GM21825 (cell line): ENCODE measurements around the gene MUC3A.
"Not testable (repeated sequence)": the region's sequence is repeated elsewhere in the genome, so short reads cannot be mapped to it uniquely, and the experiment has no call there.

ENCODE experiments used
- ATAC-seq: cut with Tn5 transposase; IDR thresholded peaks from one replicate; pipeline ENCODE4 v1.9.1; 2021; ENCODE audit warnings: mild to moderate bottlenecking, moderate library complexity; ENCODE audit not compliant: unreplicated experiment

The MUC3A gene, protein sequence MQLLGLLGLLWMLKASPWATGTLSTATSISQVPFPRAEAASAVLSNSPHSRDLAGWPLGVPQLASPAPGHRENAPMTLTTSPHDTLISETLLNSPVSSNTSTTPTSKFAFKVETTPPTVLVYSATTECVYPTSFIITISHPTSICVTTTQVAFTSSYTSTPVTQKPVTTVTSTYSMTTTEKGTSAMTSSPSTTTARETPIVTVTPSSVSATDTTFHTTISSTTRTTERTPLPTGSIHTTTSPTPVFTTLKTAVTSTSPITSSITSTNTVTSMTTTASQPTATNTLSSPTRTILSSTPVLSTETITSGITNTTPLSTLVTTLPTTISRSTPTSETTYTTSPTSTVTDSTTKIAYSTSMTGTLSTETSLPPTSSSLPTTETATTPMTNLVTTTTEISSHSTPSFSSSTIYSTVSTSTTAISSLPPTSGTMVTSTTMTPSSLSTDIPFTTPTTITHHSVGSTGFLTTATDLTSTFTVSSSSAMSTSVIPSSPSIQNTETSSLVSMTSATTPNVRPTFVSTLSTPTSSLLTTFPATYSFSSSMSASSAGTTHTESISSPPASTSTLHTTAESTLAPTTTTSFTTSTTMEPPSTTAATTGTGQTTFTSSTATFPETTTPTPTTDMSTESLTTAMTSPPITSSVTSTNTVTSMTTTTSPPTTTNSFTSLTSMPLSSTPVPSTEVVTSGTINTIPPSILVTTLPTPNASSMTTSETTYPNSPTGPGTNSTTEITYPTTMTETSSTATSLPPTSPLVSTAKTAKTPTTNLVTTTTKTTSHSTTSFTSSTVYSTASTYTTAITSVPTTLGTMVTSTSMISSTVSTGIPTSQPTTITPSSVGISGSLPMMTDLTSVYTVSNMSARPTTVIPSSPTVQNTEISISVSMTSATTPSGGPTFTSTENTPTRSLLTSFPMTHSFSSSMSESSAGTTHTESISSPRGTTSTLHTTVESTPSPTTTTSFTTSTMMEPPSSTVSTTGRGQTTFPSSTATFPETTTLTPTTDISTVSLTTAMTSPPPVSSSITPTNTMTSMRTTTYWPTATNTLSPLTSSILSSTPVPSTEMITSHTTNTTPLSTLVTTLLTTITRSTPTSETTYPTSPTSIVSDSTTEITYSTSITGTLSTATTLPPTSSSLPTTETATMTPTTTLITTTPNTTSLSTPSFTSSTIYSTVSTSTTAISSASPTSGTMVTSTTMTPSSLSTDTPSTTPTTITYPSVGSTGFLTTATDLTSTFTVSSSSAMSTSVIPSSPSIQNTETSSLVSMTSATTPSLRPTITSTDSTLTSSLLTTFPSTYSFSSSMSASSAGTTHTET (N-terminal part only)

DNA sequence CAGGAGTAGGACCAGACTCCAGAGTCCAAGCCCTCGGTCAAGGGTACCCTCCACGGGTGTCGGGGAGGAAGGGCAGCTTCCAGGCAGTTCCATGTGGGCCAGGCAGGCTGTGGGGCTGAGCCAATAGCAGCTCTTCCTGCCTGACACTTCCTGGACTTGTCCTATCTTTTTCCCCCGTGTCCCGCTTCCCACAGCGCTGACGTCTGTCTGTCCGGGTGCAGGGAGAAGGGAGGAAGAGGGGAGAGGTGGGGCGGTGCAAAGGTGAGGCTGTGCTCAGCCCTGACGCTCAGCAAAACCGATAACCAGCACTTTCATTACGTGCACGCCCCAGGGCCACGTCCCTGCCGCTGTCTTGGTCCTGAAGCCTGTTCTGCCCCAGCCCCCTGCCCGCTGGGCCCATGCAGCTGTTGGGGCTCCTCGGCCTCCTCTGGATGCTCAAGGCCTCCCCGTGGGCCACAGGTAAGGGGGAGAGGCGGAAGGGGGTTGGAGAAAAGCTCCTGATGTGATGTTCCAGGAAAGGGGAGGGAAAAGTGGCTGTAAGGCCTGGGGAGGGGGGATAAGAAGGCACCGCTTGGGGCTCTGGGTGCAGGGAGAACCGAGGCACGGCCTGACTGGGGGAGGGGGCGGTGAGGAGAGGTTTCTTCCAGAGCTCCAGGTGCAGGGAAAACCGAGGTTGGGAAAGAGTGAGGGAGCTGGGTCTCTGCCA lies at the start of gene MUC3A:
Gene MUC3A (plus strand): TSS at position 308 of the 706 bp plus-strand sequence. CDS start 91 bp downstream, at position 399.
- ATAC-seq: no peak

- ATAC-seq: no peak
Measured at GRCh38 chr7:100900978-100901377, 48.4 kb upstream of the MUC3A start.

DNA sequence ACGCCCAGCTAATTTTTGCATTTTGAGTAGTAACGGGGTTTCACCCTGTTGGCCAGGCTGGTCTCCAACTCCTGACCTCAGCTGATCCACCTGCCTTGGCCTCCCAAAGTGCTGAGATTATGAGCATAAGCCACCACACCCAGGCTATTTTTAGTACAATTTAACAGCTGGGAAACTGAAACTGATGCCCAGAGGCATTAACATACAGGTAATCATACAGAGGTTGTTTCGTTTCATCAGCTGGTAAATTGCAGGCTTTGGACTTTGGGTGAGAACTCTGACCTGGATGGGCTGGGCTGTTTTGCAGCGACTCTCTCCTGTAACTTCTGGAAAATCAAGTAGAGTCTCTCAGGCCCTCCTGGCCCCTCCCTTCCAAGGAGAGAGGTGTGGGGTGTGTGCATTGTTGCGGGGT lies 47.4 kb upstream of the MUC3A start:
- no peak for ATAC-seq

GRCh38 chr7:100902638-100903037 lies 46.7 kb upstream of the MUC3A start:
- no peak for ATAC-seq

DNA sequence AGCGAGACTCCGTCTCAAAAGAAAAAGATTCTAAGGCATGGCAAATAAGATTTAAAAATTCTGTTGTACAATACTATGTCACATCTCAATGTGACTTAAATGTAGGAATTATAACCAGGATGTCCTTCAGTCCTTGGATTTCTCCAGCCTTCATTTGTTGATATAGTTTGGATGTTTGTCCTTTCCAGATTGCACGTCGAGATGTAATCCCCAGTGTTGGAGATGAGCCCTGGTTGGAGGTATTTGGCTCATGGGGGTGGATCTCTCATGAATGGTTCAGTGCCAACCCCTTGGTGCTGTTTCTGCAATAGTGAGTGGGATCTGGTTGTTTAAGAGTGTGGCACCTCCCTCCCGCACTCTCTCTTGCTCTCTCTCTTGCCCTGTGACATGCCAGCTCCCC lies 40.8 kb upstream of the MUC3A start:
- ATAC-seq: no peak

DNA sequence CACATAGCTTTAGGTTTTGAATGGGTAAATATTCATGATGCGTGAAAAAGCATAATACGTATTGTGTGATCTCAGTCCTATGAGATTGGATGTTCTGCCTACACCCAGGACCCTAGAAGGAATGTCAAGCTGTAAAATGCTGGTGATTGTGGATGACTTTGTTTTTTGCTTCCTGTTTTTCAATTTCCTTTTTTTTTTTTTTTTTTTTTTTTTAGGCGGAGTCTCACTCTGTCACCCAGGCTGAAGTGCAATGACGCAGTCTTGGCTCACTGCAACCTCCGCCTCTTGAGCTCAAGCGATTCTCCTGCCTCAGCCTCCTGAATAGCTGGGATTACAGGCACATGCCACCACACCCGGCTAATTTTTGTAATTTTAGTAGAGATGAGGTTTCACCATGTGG lies 38.9 kb upstream of the MUC3A start:
- not testable (repeated sequence) for ATAC-seq

DNA sequence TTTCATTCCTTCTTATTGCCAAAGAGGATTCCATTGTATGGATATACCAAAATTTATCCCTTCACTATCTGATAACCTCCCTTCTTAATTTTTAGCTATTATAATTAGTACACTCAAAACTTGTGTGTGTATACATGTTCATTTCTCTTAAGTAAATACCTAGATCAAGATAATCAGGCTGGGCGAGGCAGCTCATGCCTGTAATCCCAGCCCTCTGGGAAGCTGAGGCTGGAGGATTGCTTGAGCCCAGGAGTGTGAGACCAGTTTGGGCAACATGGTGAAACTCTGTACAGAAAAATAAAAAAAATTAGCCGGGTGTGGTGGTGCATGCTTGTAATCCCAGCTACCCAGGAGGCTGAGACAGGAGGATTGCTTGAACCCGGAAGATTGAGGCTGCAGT lies 37.9 kb upstream of the MUC3A start:
- no peak for ATAC-seq

DNA sequence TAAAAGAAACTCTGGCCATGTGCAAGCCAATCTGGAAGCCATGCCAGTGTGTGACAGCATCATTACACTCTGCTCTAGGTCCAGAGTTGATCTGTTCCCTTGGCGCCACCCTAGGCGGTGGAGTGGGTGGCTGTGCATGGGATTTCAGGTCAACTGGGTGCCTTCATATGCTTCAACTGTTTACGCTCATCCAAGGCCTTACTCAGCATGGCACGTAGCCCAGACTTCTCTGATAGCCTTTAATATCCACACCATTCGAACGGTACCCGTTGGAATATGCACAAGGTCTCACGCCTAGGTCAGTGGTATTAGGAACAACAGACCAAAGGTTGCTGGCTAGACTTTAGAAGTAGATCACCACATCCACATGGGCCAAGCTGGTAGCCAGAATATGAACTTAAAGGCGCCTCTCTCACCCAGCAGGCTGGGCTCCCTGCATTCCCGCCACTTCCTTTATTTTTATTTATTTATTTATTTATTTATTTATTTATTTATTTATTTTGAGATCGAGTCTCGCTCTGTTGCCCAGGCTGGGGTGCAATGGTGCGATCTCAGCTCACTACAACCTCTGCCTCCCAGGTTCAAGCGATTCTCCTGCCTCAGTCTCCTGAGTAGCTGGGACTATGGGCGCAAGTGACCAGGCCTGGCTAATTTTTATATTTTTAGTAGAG lies 35.0 kb upstream of the MUC3A start:
- ATAC-seq: no peak

DNA sequence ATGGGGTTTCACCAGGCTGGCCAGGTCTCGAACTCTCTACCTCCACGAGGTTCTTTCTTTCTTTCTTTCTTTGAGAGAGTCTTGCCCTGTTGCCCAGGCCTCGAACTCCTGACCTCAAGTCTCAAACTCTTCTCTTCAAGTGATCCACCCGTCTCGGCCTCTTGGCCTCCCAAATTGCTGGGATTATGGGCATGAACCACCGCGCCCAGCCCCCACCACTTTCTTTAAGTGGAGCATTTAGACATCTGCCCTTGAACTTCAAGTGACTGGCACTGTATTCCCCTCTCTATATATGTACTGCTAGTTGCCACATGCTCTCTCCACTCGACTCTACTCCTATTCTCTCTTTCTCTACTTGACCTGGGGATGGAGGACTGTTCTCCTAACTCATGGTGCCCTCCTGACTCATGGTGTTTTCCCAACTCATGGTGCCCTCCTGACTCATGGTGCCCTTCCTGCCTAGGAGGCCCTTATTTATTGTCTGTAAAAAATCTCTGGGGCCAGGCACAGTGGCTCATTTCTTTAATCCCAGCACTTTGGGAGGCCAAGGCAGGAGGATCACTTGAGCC lies 34.4 kb upstream of the MUC3A start:
- no peak for ATAC-seq

DNA sequence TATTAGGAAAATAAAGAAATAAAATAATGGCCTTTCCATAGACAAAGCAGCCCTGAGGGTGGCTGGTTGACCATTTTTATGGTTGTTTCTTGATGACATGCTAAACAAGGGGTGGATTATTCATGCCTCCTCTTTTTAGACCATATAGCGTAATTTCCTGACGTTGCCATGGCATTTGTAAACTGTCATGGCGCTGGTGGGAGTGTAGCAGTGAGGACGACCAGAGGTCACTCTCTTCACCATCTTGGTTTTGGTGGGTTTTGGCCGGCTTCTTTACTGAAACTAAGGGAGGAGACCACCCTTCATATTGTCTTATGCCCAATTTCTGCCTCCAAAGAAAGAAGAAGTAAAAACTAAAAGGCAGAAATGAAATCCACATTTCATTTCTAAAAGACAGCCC lies 30.0 kb upstream of the MUC3A start:
- not testable (repeated sequence) for ATAC-seq

- not testable (repeated sequence) for ATAC-seq
Measured at GRCh38 chr7:100919779-100920437, 29.4 kb upstream of the MUC3A start.

GRCh38 chr7:100921039-100921438 lies 28.3 kb upstream of the MUC3A start:
- ATAC-seq: no peak

DNA sequence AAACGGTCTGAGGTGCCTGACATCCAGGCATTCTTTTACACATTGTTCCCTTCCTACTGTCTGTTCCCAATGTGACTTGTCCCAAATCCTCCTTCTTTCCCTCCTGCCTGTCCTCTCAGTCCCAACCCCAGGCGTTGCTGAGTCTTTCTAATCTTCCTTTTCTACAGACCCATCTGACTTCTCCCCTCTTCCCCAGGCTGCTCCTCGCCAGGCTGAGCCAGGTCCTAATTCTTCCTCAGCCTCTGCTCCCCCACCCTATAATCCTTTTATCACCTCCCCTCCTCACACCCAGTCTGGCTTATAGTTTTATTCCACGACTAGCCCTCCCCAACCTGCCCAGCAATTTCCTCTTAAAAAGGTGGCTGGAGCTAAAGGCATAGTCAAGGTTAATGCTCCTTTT lies 25.7 kb upstream of the MUC3A start:
- ATAC-seq: not testable (repeated sequence)

DNA sequence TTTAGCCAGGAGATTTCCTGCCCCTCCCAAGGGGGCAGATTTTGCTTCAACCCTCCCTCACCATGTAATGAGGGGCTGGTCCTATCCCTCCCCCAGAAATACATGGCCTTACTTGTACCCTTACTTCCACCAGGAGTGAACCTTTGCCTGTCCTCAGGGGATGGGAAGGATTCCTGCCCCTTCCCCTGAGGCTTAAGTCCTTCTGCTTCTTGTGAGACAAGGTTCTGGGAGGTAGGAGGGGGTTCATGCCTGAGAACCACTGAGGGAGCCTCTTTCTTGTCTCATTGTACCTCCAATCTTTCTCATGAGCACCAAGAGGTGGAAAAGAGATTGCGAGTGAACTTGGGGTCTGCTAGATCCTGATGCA lies 19.5 kb upstream of the MUC3A start:
- no peak for ATAC-seq

DNA sequence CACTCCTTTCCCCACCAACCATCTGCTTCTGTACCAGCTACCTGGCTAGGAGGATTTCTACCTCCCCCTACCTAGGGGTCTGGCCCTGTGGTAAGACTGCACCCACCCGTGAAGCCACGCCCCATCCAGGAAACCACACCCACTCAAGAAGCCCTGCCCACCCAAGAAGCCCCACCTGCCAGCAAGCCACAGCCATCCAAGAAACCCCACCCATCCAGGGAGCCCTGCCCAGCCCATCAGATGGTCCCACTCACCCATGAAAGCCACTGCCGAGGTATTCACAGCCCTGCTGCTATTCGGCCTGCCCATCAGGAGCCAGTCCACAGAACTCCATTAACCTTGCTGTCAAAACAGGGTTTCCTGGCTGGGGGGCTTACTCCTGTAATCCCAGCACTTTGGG lies 15.6 kb upstream of the MUC3A start:
- no peak for ATAC-seq

- not testable (repeated sequence) for ATAC-seq
Measured at GRCh38 chr7:100935381-100935780, 14.0 kb upstream of the MUC3A start.

DNA sequence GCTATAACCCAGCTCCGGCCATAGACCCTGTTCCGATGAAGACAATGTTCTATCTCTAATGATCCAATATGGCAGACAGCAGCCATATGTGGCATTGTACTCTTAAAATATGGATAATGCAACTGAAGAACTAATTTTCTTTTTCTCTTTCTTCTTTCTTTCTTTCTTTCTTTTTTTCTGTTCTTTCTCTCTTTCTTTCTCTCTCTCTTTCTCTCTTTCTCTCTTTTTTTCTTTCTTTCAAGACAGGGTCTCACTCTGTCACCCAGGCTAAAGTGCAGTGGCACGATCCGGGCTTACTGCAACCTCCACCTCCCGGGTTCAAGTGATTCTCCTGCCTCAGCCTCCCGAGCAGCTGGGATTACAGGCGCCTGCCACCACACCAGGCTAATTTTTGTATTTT lies 13.2 kb upstream of the MUC3A start:
- not testable (repeated sequence) for ATAC-seq

DNA sequence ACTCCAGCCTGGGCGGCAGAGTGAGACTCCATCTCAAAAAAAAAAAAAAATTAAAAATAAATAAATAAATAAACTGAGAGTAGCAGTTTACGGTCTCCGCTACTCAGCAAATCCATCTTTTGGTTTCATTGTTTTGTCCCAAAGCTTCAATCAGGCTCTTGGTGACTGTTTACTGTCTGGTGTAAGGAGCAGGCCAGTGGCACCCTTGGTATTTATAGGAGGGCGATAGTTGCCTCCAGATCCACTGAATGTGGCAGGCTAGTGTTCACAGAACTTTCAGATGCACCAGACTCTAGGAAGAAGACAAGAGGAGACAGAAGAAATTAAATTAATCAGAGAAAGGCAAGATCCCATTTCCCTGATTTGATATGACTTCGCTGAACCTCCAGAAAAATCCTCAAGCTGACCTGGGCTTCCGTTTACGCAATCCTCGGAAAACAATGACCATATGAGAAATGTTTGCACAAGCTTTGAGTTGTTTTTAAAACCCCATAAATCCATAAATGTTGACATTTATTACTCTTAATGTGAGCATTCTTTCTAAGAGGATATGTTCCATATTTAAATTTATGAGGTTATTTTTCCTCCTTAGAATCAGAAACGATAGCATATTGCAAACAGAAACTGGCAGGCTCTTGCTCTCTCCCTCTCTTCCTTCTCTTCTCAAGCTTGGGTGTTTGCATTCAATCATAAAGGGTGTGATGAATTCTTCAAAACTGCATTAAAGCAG lies 7.1 kb upstream of the MUC3A start:
- no peak for ATAC-seq
